Lower leg skin (tissue), 3 donors: ENCODE measurements around the gene TMEM9.

ENCODE experiments used
- CTCF ChIP-seq, 3 donors: fragments of 450-650 bp; IDR thresholded peaks; one replicate each; pipeline ENCODE4 v1.5.1; 2016; ENCODE audit warnings: antibody characterized with exemption in 3 of 3, mild to moderate bottlenecking in 3 of 3, moderate library complexity in 2 of 3
- POLR2A ChIP-seq, 2 donors: fragments of 450-650 bp; IDR thresholded peaks; one replicate each; pipeline ENCODE4 v1.6.1; 2016 to 2017; ENCODE audit warnings: antibody characterized with exemption in 2 of 2, mild to moderate bottlenecking in 1 of 2, moderate library complexity in 1 of 2

GRCh38 chr1:201173736-201174135 is 19.5 kb upstream of the TMEM9 start:
- TF ChIP-seq CTCF (IDR thresholded peaks at IDR 0.05) (no peak), POLR2A (IDR thresholded peaks at IDR 0.05) (no peak)
